IgD-negative memory B cell (primary cell): ENCODE data around the gene DYRK3. TPM values are rescaled to one million over a fixed set of nuclear protein-coding genes. Genes with fewer than 3 reads are reported as not detected.
"Not testable (repeated sequence)": the region's sequence is repeated elsewhere in the genome, so short reads cannot be mapped to it uniquely, and the experiment has no call there.

Experiments used
- H3K27ac Mint-ChIP-seq, 3 donors: one replicate each; pipeline ENCODE4 v1.8.0; 2020 to 2022; ENCODE audit warnings: mild to moderate bottlenecking in 3 of 3, mixed read lengths in 3 of 3, moderate library complexity in 1 of 3
- H3K27me3 Mint-ChIP-seq: one replicate; pipeline ENCODE4 v1.8.0; 2021; ENCODE audit warnings: mixed read lengths
- H3K36me3 Mint-ChIP-seq: one replicate; pipeline ENCODE4 v1.8.0; 2020; ENCODE audit warnings: mild to moderate bottlenecking, mixed read lengths
- H3K4me1 Mint-ChIP-seq, 3 donors: one replicate each; pipeline ENCODE4 v1.8.0; 2020 to 2022; ENCODE audit warnings: mixed read lengths in 3 of 3, mild to moderate bottlenecking in 1 of 3
- H3K4me3 Mint-ChIP-seq, 4 donors: one replicate each; pipeline ENCODE4 v1.8.0; 2020 to 2022; ENCODE audit warnings: mild to moderate bottlenecking in 4 of 4, mixed read lengths in 4 of 4, moderate library complexity in 3 of 4
- H3K9me3 Mint-ChIP-seq, 3 donors: one replicate each; pipeline ENCODE4 v1.8.0; 2020 to 2021; ENCODE audit warnings: mixed read lengths in 3 of 3, mild to moderate bottlenecking in 1 of 3
- polyA plus RNA-seq: library from polyadenylated mRNA; unstranded; fragments of 300-500 nt; fragmentation: Illumina TruSeq; gene quantifications from one replicate; pipeline ENCODE4 v1.2.3, GENCODE V29; 2021

Gene DYRK3
- polyA plus RNA-seq, 1 donor from 2014 or later: 0.31 TPM

DNA sequence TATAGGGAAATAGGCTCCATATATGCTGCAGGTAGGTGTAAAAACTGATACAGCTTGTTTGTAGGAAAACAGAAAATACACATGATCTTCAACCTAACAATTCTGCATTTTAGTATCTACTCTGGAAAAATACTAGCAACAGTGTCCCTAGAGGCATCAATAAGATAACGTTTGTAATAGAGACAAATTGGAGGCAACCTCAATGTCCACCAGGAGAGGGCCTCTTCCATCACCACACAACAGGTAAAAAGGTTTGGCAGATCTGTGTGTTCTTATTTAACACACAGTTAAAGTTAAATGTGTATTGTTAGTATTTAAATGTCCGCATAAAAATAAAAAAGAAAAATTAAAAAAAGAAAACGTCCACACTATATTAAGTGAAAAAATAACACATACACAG lies 28.5 kb upstream of the DYRK3 start:
- peaks cover 9 to 22% (median 16%) of the 10 kb centered on the region in 3 donors for H3K4me1 Mint-ChIP-seq
- H3K9me3 Mint-ChIP-seq: no peaks in the 10 kb centered on the region
- no peak overlapping the region for H3K4me3 Mint-ChIP-seq
- H3K36me3 Mint-ChIP-seq: peaks cover 7% of the 10 kb centered on the region
- H3K27ac Mint-ChIP-seq: no peak overlapping the region
- no peaks in the 10 kb centered on the region for H3K27me3 Mint-ChIP-seq

DNA sequence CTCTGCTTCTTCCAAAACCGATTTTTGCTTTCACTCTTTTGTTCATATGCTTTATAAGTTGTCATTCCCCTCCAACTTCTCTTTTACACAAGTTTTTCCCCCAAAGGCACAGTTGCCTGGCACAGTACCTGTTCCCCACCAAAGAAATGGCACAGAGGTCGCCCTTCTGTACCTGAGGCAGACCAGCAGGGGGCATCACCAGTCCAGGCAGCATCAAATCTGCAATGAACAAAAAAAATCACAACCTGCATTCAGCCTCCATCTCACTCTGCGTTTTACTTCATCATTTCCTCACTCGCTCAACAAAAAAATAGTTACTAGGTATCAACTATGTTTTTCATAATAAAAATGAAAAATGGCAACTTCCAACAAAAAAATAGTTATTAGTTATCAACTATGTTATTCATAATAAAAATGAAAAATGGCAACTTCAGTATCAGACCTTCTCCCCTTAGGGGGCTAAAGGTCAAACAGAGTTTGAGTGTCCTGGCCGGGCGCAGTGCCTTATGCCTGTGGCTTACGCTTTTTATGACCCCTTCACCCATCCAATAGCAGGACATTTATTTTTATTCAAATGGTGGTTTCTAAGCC lies 27.1 kb upstream of the DYRK3 start:
- Mint-ChIP-seq H3K36me3 (peaks cover 4% of the 10 kb centered on the region), H3K4me1 (peaks cover 11 to 25% (median 18%) of the 10 kb centered on the region in 3 donors), H3K27ac (peak overlapping the region in 1 of 3 donors; percentile 74), H3K4me3 (no peak overlapping the region), H3K27me3 (no peaks in the 10 kb centered on the region), H3K9me3 (no peaks in the 10 kb centered on the region)

DNA sequence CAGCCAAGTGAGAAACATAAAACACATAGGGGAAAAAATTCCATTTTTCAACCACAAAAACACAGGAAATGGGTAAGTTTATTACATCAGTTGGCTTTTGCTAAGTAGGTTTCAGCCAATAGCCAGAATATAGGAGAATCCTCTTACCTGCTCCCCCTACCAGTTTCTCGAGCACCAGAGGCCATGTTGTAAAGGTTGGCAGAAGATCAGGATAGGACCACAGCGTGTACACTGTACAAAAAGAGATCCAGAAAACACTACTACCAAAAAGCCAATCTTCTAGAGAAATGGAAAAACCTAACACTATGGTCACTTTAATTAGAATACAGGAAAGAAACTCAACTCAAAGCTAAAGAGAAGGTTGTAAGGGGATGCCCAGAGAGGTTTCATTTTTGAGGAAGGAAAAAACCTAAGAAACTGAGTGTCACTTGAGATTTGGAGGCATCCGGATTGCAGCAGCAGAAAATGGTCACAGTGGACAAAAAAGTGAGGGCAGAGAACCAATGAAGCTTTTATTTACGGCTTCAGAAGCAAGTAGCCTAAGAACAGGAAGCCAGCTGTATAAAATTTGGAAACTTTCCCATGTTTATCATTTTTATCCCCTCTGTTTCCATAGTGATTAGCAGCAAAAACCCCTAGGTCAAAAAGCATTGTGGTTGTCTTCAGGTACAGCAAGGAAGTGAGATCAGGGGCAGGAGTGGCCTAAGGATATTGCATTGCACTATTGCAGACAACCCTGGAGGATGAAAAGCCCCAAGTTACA lies 25.9 kb upstream of the DYRK3 start:
- peaks cover 4% of the 10 kb centered on the region for H3K36me3 Mint-ChIP-seq
- peaks cover 11 to 25% (median 18%) of the 10 kb centered on the region in 3 donors for H3K4me1 Mint-ChIP-seq
- no peaks in the 10 kb centered on the region for H3K9me3 Mint-ChIP-seq
- no peaks in the 10 kb centered on the region for H3K27me3 Mint-ChIP-seq
- peak overlapping the region in 2 of 3 donors; percentile 25 to 62 for H3K27ac Mint-ChIP-seq
- peak overlapping the region in 1 of 4 donors; percentile 48 for H3K4me3 Mint-ChIP-seq

DNA sequence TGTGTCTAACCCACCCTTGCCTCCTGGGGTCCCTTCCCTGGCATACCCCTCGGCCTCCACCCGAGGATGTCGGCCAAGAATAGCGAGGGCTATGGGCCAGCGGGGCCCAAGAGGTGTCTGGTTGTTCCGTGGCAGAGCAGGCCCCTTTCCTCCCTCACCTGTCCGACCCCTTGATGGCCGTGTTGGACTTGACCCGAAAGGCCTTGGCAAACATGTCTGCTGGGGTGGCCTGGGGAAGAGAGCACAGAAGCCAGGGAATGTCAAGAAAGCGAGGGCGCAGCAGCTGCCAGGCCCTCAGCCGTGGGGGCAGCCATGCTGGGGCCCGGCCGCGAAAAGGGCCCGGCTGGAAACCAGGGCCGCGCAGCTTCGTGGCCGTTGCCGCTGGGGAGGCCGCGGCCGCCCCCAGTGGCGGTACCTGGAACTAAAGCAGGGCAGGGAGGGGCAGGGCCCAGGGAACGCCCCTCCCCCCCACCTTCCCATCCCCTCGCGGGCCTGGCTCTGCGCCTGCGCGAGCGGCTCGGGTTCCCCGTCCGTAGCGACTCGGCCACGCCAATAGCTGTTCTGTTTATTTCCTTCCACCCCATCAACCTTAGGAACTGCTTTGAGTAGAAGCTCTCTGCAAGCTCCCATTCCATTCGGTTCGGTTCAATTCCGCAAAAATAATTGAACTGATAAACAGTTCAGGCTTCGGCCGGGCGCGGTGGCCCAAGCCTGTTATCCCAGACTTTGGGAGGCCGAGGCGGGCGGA lies 23.0 kb upstream of the DYRK3 start, which contains the start of gene EIF2D:
EIF2D (minus strand) TSS at position 337 of the 748 bp plus-strand sequence; CDS start at position 214, 123 bp downstream.
- peak within 1 kb of the TSS; percentile 82 to 99 (median 95) for H3K27ac Mint-ChIP-seq
- no peaks in the 10 kb centered on the region for H3K27me3 Mint-ChIP-seq
- peaks cover 4% of the 10 kb centered on the region for H3K36me3 Mint-ChIP-seq

DNA sequence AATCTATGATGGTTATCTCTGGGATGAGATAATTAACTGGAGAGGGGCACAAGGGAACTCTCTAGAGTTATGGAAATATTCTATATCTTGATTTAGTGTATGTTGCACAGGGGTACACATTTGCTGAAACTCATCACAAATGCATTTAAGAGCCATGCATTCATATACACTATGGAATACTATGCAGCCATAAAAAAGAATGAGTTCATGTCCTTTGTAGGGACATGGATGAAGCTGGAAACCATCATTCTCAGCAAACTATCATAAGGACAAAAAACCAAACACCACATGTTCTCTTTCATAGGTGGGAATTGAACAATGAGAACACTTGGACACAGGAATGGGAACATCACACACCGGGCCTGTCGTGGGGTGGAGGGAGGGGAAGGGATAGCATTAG lies 8.9 kb upstream of the DYRK3 start:
- not testable (repeated sequence) for H3K9me3 Mint-ChIP-seq, H3K27me3 Mint-ChIP-seq, H3K4me1 Mint-ChIP-seq, H3K36me3 Mint-ChIP-seq, H3K4me3 Mint-ChIP-seq, H3K27ac Mint-ChIP-seq

More for the DNA sequence above, 23.0 kb upstream of the DYRK3 start, which contains the start of gene EIF2D:
- Mint-ChIP-seq H3K9me3 (no peaks in the 10 kb centered on the region), H3K4me3 (peak within 1 kb of the TSS; percentile 83 to 98 (median 94)), H3K4me1 (peaks cover 11 to 20% (median 18%) of the 10 kb centered on the region in 3 donors)

DNA sequence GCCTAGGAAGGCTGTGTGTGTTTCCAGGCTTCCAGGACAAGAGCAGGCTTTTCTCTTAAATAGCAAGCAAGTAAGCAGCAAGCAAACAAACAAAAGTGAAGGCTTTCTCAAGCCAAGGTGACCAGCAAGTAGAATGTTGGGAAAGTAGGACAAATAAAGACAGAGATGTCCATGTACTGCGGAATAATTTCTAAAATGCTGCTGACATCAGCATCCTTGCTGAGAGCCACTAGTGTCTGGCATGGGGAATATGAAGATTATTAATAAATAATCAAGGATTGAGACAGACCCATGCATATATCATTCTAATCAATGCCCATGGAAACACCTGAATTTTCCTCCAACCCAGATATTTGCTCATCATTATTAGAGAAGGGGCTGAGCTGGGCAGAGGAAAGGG lies 6.4 kb upstream of the DYRK3 start:
- H3K36me3 Mint-ChIP-seq: no peaks in the 10 kb centered on the region
- no peak overlapping the region for H3K4me3 Mint-ChIP-seq
- peaks cover 0 to 2% (median under 1%) of the 10 kb centered on the region in 3 donors for H3K4me1 Mint-ChIP-seq
- H3K27ac Mint-ChIP-seq: no peak overlapping the region
- H3K9me3 Mint-ChIP-seq: no peaks in the 10 kb centered on the region
- peaks cover 7% of the 10 kb centered on the region for H3K27me3 Mint-ChIP-seq

DNA sequence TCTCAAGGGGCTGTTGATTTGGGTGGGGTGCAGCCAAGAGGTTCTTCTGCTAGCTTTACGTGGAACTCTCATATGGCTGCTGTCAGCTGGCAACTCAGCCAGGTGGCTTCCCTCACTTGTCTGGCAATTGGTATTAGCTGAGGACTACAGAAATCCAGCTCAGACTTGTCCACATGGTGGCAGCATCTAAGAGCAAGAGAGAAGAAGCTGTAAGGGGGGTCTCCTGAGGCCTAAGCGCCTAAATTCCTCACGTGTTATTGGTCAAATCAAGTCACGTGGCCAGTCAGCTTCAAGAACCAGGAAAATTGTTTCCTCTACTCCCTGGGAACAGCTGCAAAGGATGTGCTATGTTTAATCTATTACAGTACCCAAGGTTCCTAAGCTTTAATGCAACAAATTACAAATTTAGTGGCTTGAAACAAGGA lies 4.2 kb upstream of the DYRK3 start:
- peaks cover 5% of the 10 kb centered on the region for H3K27me3 Mint-ChIP-seq
- H3K9me3 Mint-ChIP-seq: no peaks in the 10 kb centered on the region
- H3K36me3 Mint-ChIP-seq: no peaks in the 10 kb centered on the region
- H3K27ac Mint-ChIP-seq: no peak overlapping the region
- peaks cover 9 to 13% (median 9%) of the 10 kb centered on the region in 3 donors for H3K4me1 Mint-ChIP-seq
- H3K4me3 Mint-ChIP-seq: no peak overlapping the region

DNA sequence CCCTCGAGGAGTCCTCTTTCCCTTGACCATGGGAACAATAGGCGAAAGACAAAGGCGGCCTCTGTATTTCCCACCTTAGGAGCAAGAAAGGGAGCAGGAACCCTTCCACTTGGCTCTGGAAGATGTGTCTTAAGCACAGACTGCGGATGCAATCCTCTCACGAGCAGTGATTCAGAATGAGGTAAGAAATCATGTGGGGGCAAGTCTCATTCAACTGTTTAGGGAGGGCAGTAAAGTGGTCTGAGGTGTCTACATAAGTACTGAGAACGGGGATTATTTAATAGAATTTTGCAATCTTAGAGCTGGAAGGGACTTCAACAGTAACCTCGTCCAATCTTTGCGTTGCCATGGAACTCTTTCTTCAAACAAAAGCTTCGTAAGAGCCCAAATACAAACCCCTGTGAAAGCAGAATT lies 1.6 kb upstream of the DYRK3 start:
- Mint-ChIP-seq H3K36me3 (no peaks in the 10 kb centered on the region), H3K27me3 (peaks cover 5% of the 10 kb centered on the region), H3K4me1 (peaks cover 9 to 18% (median 15%) of the 10 kb centered on the region in 3 donors), H3K27ac (peak overlapping the region in 1 of 3 donors; percentile 91), H3K9me3 (no peaks in the 10 kb centered on the region), H3K4me3 (peak overlapping the region in 1 of 4 donors; percentile 94)

DNA sequence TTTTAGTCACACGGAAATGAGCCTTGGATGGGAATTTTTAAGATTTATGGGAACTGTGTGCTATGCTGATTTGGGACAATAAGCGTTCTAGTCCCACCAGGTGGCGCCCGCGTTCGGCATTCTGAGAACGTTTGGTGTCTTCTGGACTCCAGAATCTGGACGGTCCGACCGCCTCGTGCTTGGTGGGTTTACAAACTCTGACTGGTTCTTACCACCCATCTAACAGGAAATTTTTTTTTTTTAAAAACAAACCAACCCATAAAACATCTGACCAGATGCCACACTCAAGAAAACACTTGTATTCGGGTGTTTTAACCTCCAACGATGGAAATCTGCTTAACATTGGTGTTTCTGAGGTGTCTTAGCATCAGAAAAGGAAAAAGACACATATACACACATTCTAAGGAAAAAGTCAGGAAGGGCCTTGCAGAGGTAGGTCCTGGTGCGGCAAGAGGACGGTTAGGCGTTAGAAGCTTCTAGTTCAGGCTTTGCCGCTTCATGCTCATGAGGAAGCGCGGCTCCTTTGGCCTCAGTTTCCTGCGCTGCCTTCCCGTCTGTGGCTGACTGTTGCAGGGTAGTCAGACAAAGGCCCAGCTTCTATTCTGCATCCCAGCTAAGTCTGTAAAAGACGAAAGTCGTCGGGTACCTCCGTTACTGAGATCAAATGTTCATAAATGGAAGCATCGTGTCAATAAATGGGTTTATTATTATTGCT lies 814 bp upstream of the DYRK3 start:
- peaks cover 5% of the 10 kb centered on the region for H3K27me3 Mint-ChIP-seq
- no peaks in the 10 kb centered on the region for H3K9me3 Mint-ChIP-seq
- peak overlapping the region; percentile 80 to 92 (median 91) for H3K27ac Mint-ChIP-seq
- H3K4me3 Mint-ChIP-seq: peak overlapping the region; percentile 85 to 95 (median 94)
- no peaks in the 10 kb centered on the region for H3K36me3 Mint-ChIP-seq
- peaks cover 9 to 18% (median 15%) of the 10 kb centered on the region in 3 donors for H3K4me1 Mint-ChIP-seq

DNA sequence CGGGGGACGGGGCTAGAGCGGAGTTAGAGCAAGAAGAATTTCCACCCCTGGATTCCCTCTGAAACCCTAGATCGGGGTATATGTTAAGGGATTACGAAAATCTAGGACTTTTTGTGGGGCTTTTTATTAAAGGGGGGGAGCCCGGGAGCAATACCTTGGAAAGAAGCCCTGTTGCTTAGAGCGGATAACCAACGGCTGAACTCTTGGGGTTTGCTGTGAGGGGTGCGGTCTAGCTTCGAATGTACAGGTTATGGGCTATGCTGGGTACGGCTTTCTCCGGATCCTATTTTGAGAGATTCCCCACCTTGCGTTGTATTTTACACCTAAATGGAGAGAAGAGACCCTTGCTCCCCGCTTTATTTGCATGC lies 626 bp downstream of the DYRK3 start:
- Mint-ChIP-seq H3K4me1 (peaks cover 9 to 18% (median 15%) of the 10 kb centered on the region in 3 donors), H3K36me3 (no peaks in the 10 kb centered on the region), H3K4me3 (peak overlapping the region; percentile 71 to 94 (median 87)), H3K27ac (no peak overlapping the region), H3K27me3 (peaks cover 5% of the 10 kb centered on the region), H3K9me3 (no peaks in the 10 kb centered on the region)

DNA sequence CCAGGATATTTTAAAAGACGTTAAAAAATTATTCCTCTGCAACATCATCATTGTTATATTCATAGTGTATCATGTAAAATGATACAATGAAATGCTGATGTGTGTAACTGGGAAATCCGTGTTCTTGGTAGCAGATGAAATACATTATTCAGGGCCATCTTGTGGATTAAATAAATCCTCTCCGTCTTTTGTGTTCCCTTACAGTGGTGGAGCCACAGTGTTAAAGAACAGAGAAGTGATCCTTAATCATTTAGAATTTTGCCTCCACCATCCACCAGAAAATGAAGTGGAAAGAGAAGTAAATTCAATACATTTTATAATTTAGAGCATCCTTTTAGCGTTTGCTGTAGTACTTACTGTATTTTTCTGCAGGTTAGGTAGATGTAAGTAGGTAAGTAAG lies 1.3 kb downstream of the DYRK3 start:
- Mint-ChIP-seq H3K9me3 (no peaks in the 10 kb centered on the region), H3K36me3 (no peaks in the 10 kb centered on the region), H3K27me3 (peaks cover 5% of the 10 kb centered on the region), H3K4me3 (peak overlapping the region in 1 of 4 donors; percentile 94), H3K27ac (peak overlapping the region in 1 of 3 donors; percentile 0), H3K4me1 (peaks cover 9 to 18% (median 15%) of the 10 kb centered on the region in 3 donors)

DNA sequence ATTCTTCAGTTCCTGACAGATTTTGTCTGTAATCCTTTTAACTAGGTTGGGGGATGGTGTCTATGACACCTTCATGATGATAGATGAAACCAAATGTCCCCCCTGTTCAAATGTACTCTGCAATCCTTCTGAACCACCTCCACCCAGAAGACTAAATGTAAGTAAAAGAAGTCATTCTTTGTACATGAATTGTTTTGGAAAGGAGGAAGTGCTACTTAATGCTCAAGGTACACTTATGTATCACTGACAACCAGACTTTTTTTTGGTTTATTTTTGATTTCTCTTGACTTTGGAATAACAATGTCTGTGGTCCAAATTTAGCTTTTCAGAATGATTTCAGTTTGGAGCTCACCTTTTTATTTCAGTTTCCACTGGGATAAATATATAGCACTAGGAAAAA lies 2.3 kb downstream of the DYRK3 start:
- Mint-ChIP-seq H3K4me3 (peak overlapping the region in 1 of 4 donors; percentile 94), H3K9me3 (no peaks in the 10 kb centered on the region), H3K27ac (peak overlapping the region in 1 of 3 donors; percentile 54), H3K27me3 (peaks cover 3% of the 10 kb centered on the region), H3K4me1 (peaks cover 9 to 18% (median 15%) of the 10 kb centered on the region in 3 donors), H3K36me3 (no peaks in the 10 kb centered on the region)

DNA sequence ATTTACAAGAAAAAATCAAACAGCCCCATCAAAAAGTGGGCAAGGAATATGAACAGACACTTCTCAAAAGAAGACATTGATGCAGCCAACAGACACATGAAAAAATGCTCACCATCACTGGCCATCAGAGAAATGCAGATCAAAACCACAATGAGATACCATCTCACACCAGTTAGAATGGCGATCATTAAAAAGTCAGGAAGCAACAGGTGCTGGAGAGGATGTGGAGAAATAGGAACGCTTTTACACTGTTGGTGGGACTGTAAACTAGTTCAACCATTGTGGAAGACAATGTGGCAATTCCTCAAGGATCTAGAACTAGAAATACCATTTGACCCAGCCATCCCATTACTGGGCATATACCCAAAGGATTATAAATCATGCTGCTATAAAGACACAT lies 6.7 kb downstream of the DYRK3 start:
- not testable (repeated sequence) for H3K4me3 Mint-ChIP-seq, H3K4me1 Mint-ChIP-seq, H3K36me3 Mint-ChIP-seq, H3K27me3 Mint-ChIP-seq, H3K9me3 Mint-ChIP-seq, H3K27ac Mint-ChIP-seq

DNA sequence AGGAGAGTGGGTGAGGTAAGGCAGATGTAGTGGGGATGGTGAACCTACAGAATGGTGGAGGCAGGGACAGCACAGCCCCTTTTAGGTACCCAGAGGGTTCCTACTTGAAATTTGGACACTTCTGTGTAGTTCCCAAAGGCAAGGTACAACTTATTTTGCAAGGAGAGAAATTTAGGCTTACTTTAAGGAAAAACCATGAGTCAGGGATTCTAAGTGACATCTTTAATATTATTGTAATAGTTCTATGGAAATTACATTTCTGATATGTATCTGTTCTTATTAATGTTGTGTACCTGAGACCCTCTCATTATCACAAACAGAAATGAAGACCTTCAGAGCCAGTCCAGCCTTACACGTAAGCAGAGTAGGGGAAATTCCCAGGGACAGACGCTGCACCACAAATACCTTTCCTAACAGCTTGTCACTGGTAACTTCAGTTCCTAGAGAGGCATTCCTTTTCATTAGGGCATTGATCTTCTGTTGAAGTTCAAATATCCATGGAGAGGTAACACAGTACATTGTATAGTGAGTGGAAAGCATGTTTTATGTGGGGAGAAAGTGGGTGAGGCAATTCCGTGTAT lies 7.9 kb downstream of the DYRK3 start:
- no peak overlapping the region for H3K27ac Mint-ChIP-seq
- H3K27me3 Mint-ChIP-seq: no peaks in the 10 kb centered on the region
- no peaks in the 10 kb centered on the region for H3K9me3 Mint-ChIP-seq
- H3K4me1 Mint-ChIP-seq: no peaks in the 10 kb centered on the region
- peak overlapping the region in 1 of 4 donors; percentile 0 for H3K4me3 Mint-ChIP-seq
- H3K36me3 Mint-ChIP-seq: no peaks in the 10 kb centered on the region
